H1 (cell line): ENCODE results near the gene IL17A. TPM values are rescaled to one million over a fixed set of nuclear protein-coding genes. Genes with fewer than 3 reads are reported as not detected.

Experiments used
- CTCF ChIA-PET: fragments of 300-600 bp; sonication (Branson Sonifier 250); formaldehyde crosslinking; loops from one replicate; lab custom pipeline; 2021; ENCODE audit not compliant: partially characterized antibody; lab: Charles Lee
- POLR2A ChIA-PET: fragments of 300-600 bp; sonication (Branson Sonifier 250); formaldehyde crosslinking; loops from one replicate; lab custom pipeline; 2021; ENCODE audit warnings: inconsistent platforms; ENCODE audit not compliant: partially characterized antibody; lab: Charles Lee
- DNase-seq, 2 experiments: peaks; one replicate each; pipeline versions ENCODE4 v3.0.0 to v3.0.0-alpha.2; 2010 to 2022; ENCODE audit warnings: low spot score in 2 of 2, low read depth in 1 of 2, mixed read lengths in 1 of 2
- FAIRE-seq: peaks from 2 replicates; lab custom pipeline; 2011; peaks lifted over from hg19 to GRCh38; lab: Jason Lieb, UNC
- H2AFZ ChIP-seq: 2 replicates; pipeline ENCODE4 v1.8.1; 2012; ENCODE audit warnings: low read length, inconsistent platforms
- H2AK5ac ChIP-seq: 2 replicates; pipeline ENCODE4 v1.6.1; 2013; ENCODE audit warnings: low read depth, low read length
- H2BK120ac ChIP-seq: replicated peaks from 2 replicates; pipeline ENCODE3; 2013; ENCODE audit warnings: low read depth, low read length, inconsistent platforms
- H2BK12ac ChIP-seq: 2 replicates; pipeline ENCODE4 v1.6.1; 2013; ENCODE audit warnings: low read depth, low read length
- H2BK15ac ChIP-seq: 2 replicates; pipeline ENCODE4 v1.6.1; 2013; ENCODE audit warnings: low read length
- H2BK20ac ChIP-seq: 2 replicates; pipeline ENCODE4 v1.6.1; 2013; ENCODE audit warnings: low read length
- H2BK5ac ChIP-seq: 2 replicates; pipeline ENCODE4 v1.6.1; 2013; ENCODE audit warnings: low read depth, low read length
- H3K14ac ChIP-seq: 2 replicates; pipeline ENCODE4 v1.6.1; 2013; ENCODE audit warnings: inconsistent platforms; ENCODE audit not compliant: insufficient read length
- H3K18ac ChIP-seq: 2 replicates; pipeline ENCODE4 v1.6.1; 2013; ENCODE audit warnings: low read length; ENCODE audit errors: extremely low read depth
- H3K23ac ChIP-seq: 2 replicates; pipeline ENCODE4 v1.6.1; 2013; ENCODE audit warnings: inconsistent platforms; ENCODE audit not compliant: insufficient read length
- H3K23me2 ChIP-seq: 2 replicates; pipeline ENCODE4 v1.6.1; 2013; ENCODE audit warnings: low read depth, low read length
- H3K27ac ChIP-seq: 2 replicates; pipeline ENCODE4 v1.6.1; 2011; ENCODE audit warnings: low read depth, low read length, inconsistent platforms
- H3K27me3 ChIP-seq, 4 experiments: replicated peaks in 1 of 4; 1 replicate in 1 of 4; 2 replicates in 3 of 4; pipeline versions ENCODE4 v1.6.1 to v1.8.1; 2011 to 2013; ENCODE audit warnings: low read length in 3 of 4, mild to moderate bottlenecking in 3 of 4, inconsistent platforms in 2 of 4, mixed read lengths in 2 of 4, moderate library complexity in 1 of 4; ENCODE audit not compliant: control insufficient read depth in 3 of 4, insufficient read depth in 3 of 4; ENCODE audit errors: extremely low read depth in 1 of 4
- H3K36me3 ChIP-seq, 4 experiments: 2 replicates each; pipeline versions ENCODE4 v1.6.1 to v1.8.1; 2011 to 2013; ENCODE audit warnings: mild to moderate bottlenecking in 4 of 4, low read length in 3 of 4, moderate library complexity in 2 of 4, control low read depth in 1 of 4, inconsistent platforms in 1 of 4; ENCODE audit not compliant: insufficient read depth in 4 of 4, control insufficient read depth in 2 of 4
- H3K4ac ChIP-seq: replicated peaks from 2 replicates; pipeline ENCODE3; 2013; ENCODE audit warnings: low read length, low read depth, mixed read lengths, inconsistent platforms; ENCODE audit not compliant: insufficient read length
- H3K4me1 ChIP-seq, 4 experiments: replicated peaks in 1 of 4; 1 replicate in 1 of 4; 2 replicates in 3 of 4; pipeline versions ENCODE4 v1.6.1 to v1.8.1; 2011 to 2013; ENCODE audit warnings: low read length in 3 of 4, inconsistent platforms in 2 of 4, mixed read lengths in 1 of 4; ENCODE audit not compliant: insufficient read depth in 4 of 4, control insufficient read depth in 3 of 4
- H3K4me2 ChIP-seq, 2 experiments: 2 replicates each; pipeline versions ENCODE4 v1.6.1 to v1.8.1; 2011 to 2013; ENCODE audit warnings: low read depth in 2 of 2, low read length in 2 of 2, control low read depth in 1 of 2, inconsistent platforms in 1 of 2, mild to moderate bottlenecking in 1 of 2; ENCODE audit not compliant: insufficient read depth in 1 of 2
- H3K4me3 ChIP-seq, 4 experiments: fragments of 200-600, 300-600 bp in 1 of 4; sonication (generic), shearing (Covaris generic), sonication (Bioruptor Twin) in 1 of 4; 2 replicates each; pipeline versions ENCODE4 v1.5.1 to v1.8.1; 2011 to 2016; ENCODE audit warnings: low read length in 4 of 4, low read depth in 3 of 4, control low read depth in 2 of 4, inconsistent platforms in 2 of 4, mild to moderate bottlenecking in 2 of 4, mixed read lengths in 1 of 4, moderate library complexity in 1 of 4; ENCODE audit not compliant: insufficient read depth in 2 of 4; ENCODE audit errors: extremely low read depth in 1 of 4
- H3K56ac ChIP-seq: replicated peaks from 2 replicates; pipeline ENCODE3; 2013; ENCODE audit warnings: low read depth, mild to moderate bottlenecking, mixed read lengths, low read length, inconsistent platforms; ENCODE audit not compliant: insufficient read length
- H3K79me1 ChIP-seq: 2 replicates; pipeline ENCODE4 v1.6.1; 2013; ENCODE audit warnings: low read depth, low read length, control low read depth
- H3K79me2 ChIP-seq, 2 experiments: 2 replicates each; pipeline versions ENCODE4 v1.6.1 to v1.8.1; 2012 to 2013; ENCODE audit warnings: low read length in 2 of 2, mild to moderate bottlenecking in 2 of 2, inconsistent platforms in 1 of 2; ENCODE audit not compliant: insufficient read depth in 2 of 2, control insufficient read depth in 1 of 2
- H3K9ac ChIP-seq, 4 experiments: replicated peaks in 1 of 4; 1 replicate in 1 of 4; 2 replicates in 3 of 4; pipeline versions ENCODE4 v1.6.1 to v1.8.1; 2011 to 2013; ENCODE audit warnings: low read depth in 3 of 4, low read length in 3 of 4, control low read depth in 2 of 4, mild to moderate bottlenecking in 2 of 4, moderate library complexity in 2 of 4, inconsistent platforms in 1 of 4; ENCODE audit errors: extremely low read depth in 1 of 4
- H3K9me3 ChIP-seq, 2 experiments: 2 replicates each; pipeline versions ENCODE4 v1.6.1 to v1.8.1; 2012 to 2013; ENCODE audit warnings: mild to moderate bottlenecking in 2 of 2, moderate library complexity in 2 of 2, control low read depth in 1 of 2, inconsistent platforms in 1 of 2, low read depth in 1 of 2, low read length in 1 of 2, mixed read lengths in 1 of 2; ENCODE audit not compliant: insufficient read depth in 2 of 2
- H4K20me1 ChIP-seq, 2 experiments: replicated peaks in 1 of 2; 2 replicates each; pipeline versions ENCODE3 to v1.8.1; 2011 to 2013; ENCODE audit warnings: inconsistent platforms in 2 of 2, low read length in 2 of 2, mild to moderate bottlenecking in 1 of 2; ENCODE audit not compliant: insufficient read depth in 2 of 2, control insufficient read depth in 1 of 2
- H4K5ac ChIP-seq: 2 replicates; pipeline ENCODE4 v1.6.1; 2013; ENCODE audit warnings: low read length, low read depth, mixed read lengths, inconsistent platforms; ENCODE audit not compliant: insufficient read length
- H4K8ac ChIP-seq: 2 replicates; pipeline ENCODE4 v1.8.0; 2013; ENCODE audit warnings: mild to moderate bottlenecking, moderate library complexity, low read length, inconsistent platforms; ENCODE audit not compliant: insufficient read depth; ENCODE audit errors: extremely low read depth
- H4K91ac ChIP-seq: replicated peaks from 2 replicates; pipeline ENCODE3; 2013; ENCODE audit warnings: low read length, mixed read lengths, inconsistent platforms; ENCODE audit not compliant: insufficient read length
- BACH1 ChIP-seq: IDR thresholded peaks from 2 replicates; pipeline ENCODE4 v1.6.1; 2012; ENCODE audit warnings: low read length, improper control_type of control experiment
- CHD2 ChIP-seq: IDR thresholded peaks from 2 replicates; pipeline ENCODE4 v1.6.1; 2012; ENCODE audit warnings: low read length, improper control_type of control experiment
- JUND ChIP-seq: IDR thresholded peaks from 2 replicates; pipeline ENCODE4 v1.6.1; 2011; ENCODE audit warnings: mild to moderate bottlenecking, improper control_type of control experiment, low read length
- TAF1 ChIP-seq: IDR thresholded peaks from 2 replicates; pipeline ENCODE4 v1.6.1; 2011; ENCODE audit warnings: mild to moderate bottlenecking, low read depth, low read length
- WGBS, 2 experiments: shearing (Covaris generic) in 1 of 2; methylation state at CpG; one replicate each; pipeline versions ENCODE4 v1.1.6 to v1.1.7; 2013 to 2015; ENCODE audit warnings: low lambda C conversion rate in 2 of 2, mixed read lengths in 2 of 2, inconsistent platforms in 1 of 2, low coverage in 1 of 2, missing lambda C conversion rate in 1 of 2; ENCODE audit not compliant: insufficient replicate concordance in 2 of 2, insufficient coverage in 1 of 2, insufficient read length in 1 of 2; ENCODE audit errors: extremely low coverage in 1 of 2, missing lambda C conversion rate in 1 of 2; 5-methylcytosine and 5-hydroxymethylcytosine counted together
- polyA plus RNA-seq, 7 experiments: library from polyadenylated mRNA; depleted of rRNA in 3 of 7; stranded (reverse) in 5 of 7; unstranded in 2 of 7; fragments of >200 nt in 5 of 7; fragments of 200-250 nt in 2 of 7; gene quantifications; 1 replicate in 5 of 7; 2 replicates in 1 of 7; 4 replicates in 1 of 7; pipeline versions ENCODE4 v1.2.1 to v1.2.3, GENCODE V29; 2011 to 2013; ENCODE audit warnings: missing spikeins in 2 of 7, mixed read lengths in 2 of 7
- total RNA-seq: library from RNA; stranded (reverse); fragmentation: NEBNext Ultra II Directional; extraction: Animal tissue kit (Norgen Biotek cat#: 25700); gene quantifications from 2 replicates; pipeline ENCODE4 v1.2.1, GENCODE V29; 2021

IL17A gene
- total and polyA plus RNA-seq, 2 of the 8 experiments (the other 6 are each of a cell fraction or from before 2014, with no cell fraction given): not detected

GRCh38 chr6:52233005-52233404 lies 46.8 kb downstream of the IL17A start:
- no peak overlapping the region for H2BK120ac ChIP-seq
- POLR2A ChIA-PET: no interaction called here
- DNase-seq: no peak
- H3K56ac ChIP-seq: no peak overlapping the region
- no peak for TF ChIP-seq TAF1
- no peak for TF ChIP-seq JUND
- TF ChIP-seq CHD2: no peak
- TF ChIP-seq BACH1: no peak
- no peaks in the 10 kb centered on the region for H3K9me3 ChIP-seq
- H2AK5ac ChIP-seq: no peak overlapping the region
- peaks cover 0 to 4% (median 0%) of the 10 kb centered on the region in 4 experiments; a peak in 1 of 7 replicates for H3K4me1 ChIP-seq
- H3K36me3 ChIP-seq: no peaks in the 10 kb centered on the region
- no peaks in the 10 kb centered on the region for H4K20me1 ChIP-seq
- no peak overlapping the region for H3K4ac ChIP-seq
- no peak overlapping the region for H2BK12ac ChIP-seq
- no peak overlapping the region for H3K9ac ChIP-seq
- no peak overlapping the region for H3K23ac ChIP-seq
- no peaks in the 10 kb centered on the region for H3K79me1 ChIP-seq
- H2AFZ ChIP-seq: no peak overlapping the region
- no peak overlapping the region for H2BK5ac ChIP-seq
- no peak overlapping the region for H3K14ac ChIP-seq
- no peak overlapping the region for H4K8ac ChIP-seq
- no peak overlapping the region for H2BK20ac ChIP-seq
- H3K79me2 ChIP-seq: no peaks in the 10 kb centered on the region
- no peak overlapping the region for H2BK15ac ChIP-seq
- no peak overlapping the region for H3K18ac ChIP-seq
- H4K91ac ChIP-seq: no peak overlapping the region
- no peak overlapping the region for H3K27ac ChIP-seq
- no peak overlapping the region for H3K4me2 ChIP-seq
- H3K4me3 ChIP-seq: no peak overlapping the region
- no peaks in the 10 kb centered on the region for H3K23me2 ChIP-seq
- H3K27me3 ChIP-seq: no peaks in the 10 kb centered on the region
- H4K5ac ChIP-seq: no peak overlapping the region
- FAIRE-seq: no peak
- 61% methylated on average over 4 of the region's 4 CpGs; no CpG with 5 or more reads in 1 of the 2 experiments for WGBS, 2 experiments
- CTCF ChIA-PET: interaction anchor here (0.9 to 6.7 kb wide), 17 partner anchors 10 to 169 kb away, joined by 3 to 66 read pairs (median 9); partner anchors contain the start of genes IL17F and PKHD1
